ENCODE measurements around the gene CENPQ.

Gene CENPQ

GRCh38 chr6:49490633-49491032 is 27.5 kb downstream of the CENPQ start:
- no peaks in the 10 kb centered on the region for H3K27me3 ChIP-seq
- no peaks in the 10 kb centered on the region for H3K9me3 ChIP-seq
- no peak overlapping the region for H3K4me3 ChIP-seq (ENCODE audit: low read depth in 1 of 2, low read length in 1 of 2)
- H3K27ac ChIP-seq = no peak overlapping the region
- TF ChIP-seq, protein P1, sequence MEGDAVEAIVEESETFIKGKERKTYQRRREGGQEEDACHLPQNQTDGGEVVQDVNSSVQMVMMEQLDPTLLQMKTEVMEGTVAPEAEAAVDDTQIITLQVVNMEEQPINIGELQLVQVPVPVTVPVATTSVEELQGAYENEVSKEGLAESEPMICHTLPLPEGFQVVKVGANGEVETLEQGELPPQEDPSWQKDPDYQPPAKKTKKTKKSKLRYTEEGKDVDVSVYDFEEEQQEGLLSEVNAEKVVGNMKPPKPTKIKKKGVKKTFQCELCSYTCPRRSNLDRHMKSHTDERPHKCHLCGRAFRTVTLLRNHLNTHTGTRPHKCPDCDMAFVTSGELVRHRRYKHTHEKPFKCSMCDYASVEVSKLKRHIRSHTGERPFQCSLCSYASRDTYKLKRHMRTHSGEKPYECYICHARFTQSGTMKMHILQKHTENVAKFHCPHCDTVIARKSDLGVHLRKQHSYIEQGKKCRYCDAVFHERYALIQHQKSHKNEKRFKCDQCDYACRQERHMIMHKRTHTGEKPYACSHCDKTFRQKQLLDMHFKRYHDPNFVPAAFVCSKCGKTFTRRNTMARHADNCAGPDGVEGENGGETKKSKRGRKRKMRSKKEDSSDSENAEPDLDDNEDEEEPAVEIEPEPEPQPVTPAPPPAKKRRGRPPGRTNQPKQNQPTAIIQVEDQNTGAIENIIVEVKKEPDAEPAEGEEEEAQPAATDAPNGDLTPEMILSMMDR (IDR thresholded peaks at IDR 0.05) = no peak
- no peaks in the 10 kb centered on the region for H3K4me1 ChIP-seq (ENCODE audit: control insufficient read depth in 1 of 2, insufficient read depth in 1 of 2, low read depth in 1 of 2, low read length in 1 of 2)
- H3K36me3 ChIP-seq = peaks cover 58% of the 10 kb centered on the region

DNA sequence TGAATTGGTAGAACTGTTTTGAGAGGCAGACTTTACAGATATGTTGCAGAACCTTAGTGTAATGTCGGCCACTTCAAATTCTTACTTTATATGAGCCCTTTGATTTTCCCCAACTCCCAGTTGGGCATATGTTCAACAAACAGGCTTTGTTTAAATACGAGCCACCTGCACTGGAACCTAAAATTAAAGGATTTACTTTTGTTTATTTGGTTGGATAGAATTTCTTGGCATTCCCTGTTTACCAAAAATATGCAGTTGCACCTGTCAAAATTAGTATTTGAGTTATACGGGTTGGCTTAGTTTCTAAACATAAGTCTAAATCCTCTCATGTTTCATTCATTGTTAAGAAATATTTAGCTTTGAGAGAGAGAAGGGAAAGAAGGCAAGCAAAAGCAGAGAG is 34.1 kb downstream of the CENPQ start:
- Histone ChIP-seq H3K4me3 (ENCODE audit: low read depth in 1 of 2, low read length in 1 of 2) (no peak overlapping the region), H3K9me3 (no peaks in the 10 kb centered on the region), H3K4me1 (ENCODE audit: control insufficient read depth in 1 of 2, insufficient read depth in 1 of 2, low read depth in 1 of 2, low read length in 1 of 2) (no peaks in the 10 kb centered on the region), H3K27ac (no peak overlapping the region), H3K36me3 (peaks cover 13% of the 10 kb centered on the region), H3K27me3 (peaks cover 13% of the 10 kb centered on the region)
- TF ChIP-seq, protein P1 (IDR thresholded peaks at IDR 0.05) = no peak

- no peaks in the 10 kb centered on the region for H3K4me1 ChIP-seq (ENCODE audit: control insufficient read depth in 1 of 2, insufficient read depth in 1 of 2, low read depth in 1 of 2, low read length in 1 of 2)
- no peak overlapping the region for H3K4me3 ChIP-seq (ENCODE audit: low read depth in 1 of 2, low read length in 1 of 2)
- no peaks in the 10 kb centered on the region for H3K36me3 ChIP-seq
- TF ChIP-seq, protein P1 (IDR thresholded peaks at IDR 0.05) = no peak
- no peak overlapping the region for H3K27ac ChIP-seq
- no peaks in the 10 kb centered on the region for H3K9me3 ChIP-seq
- peaks cover 13% of the 10 kb centered on the region for H3K27me3 ChIP-seq
These were observed 36.0 kb downstream of the CENPQ start for GRCh38 chr6:49499126-49499525.

DNA sequence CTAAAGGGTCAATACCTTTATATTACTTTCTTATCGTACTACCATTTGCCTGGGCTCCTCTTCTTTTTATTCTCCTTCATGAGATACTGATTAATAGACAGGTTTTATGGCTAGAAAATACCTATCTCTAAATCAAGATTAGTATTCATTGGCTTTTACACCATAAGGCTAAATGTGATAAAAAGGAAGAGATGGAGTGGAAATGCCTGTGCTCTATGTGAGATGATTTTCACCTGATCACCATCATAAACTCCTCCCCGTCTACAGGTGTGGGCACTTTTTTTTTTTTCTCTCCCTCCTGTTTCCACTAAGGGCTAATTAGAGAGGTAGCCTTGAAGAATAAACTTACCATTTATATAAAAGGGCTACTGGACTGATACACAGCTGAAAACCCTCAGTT is 36.5 kb downstream of the CENPQ start, which contains the start of gene GLYATL3:
Gene GLYATL3, plus strand, starts transcription at position 301 of the 400 bp plus-strand sequence. CDS start 12,068 bp downstream, outside the sequence.
- Histone ChIP-seq H3K36me3 (no peaks in the 10 kb centered on the region), H3K9me3 (no peaks in the 10 kb centered on the region), H3K4me3 (ENCODE audit: low read depth in 1 of 2, low read length in 1 of 2) (no peak within 1 kb of the TSS), H3K4me1 (ENCODE audit: control insufficient read depth in 1 of 2, insufficient read depth in 1 of 2, low read depth in 1 of 2, low read length in 1 of 2) (no peaks in the 10 kb centered on the region), H3K27ac (no peak within 1 kb of the TSS), H3K27me3 (peaks cover 13% of the 10 kb centered on the region)
- TF ChIP-seq, protein P1 (IDR thresholded peaks at IDR 0.05) = no peak

- Histone ChIP-seq H3K9me3 (no peaks in the 10 kb centered on the region), H3K27me3 (peaks cover 3% of the 10 kb centered on the region), H3K4me3 (ENCODE audit: low read depth in 1 of 2, low read length in 1 of 2) (no peak overlapping the region), H3K27ac (no peak overlapping the region), H3K36me3 (no peaks in the 10 kb centered on the region), H3K4me1 (ENCODE audit: control insufficient read depth in 1 of 2, insufficient read depth in 1 of 2, low read depth in 1 of 2, low read length in 1 of 2) (no peaks in the 10 kb centered on the region)
- TF ChIP-seq, protein P1 (IDR thresholded peaks at IDR 0.05) = no peak
These were observed 41.5 kb downstream of the CENPQ start for GRCh38 chr6:49504666-49505065.
